ENCODE results near the gene OR10A3.

DNA sequence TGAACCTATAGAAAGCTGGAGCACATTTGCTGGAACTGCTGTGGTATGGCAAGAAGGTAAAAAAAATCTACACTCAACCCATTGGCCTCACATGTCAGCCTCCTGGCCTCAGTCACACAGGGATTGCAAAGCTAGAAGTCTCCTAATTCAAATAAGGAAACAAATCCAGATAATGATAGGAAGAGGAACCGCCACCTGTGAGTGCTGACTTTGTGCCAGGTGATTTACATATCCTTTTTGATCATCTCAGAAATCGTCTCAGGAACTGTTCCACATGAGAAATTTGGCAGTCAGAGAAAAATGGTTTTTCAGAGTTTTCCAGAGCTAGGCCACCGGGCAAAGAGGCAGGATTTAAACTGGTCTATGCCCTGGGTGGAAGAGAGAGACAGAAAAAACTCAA lies 22.8 kb upstream of the OR10A3 start:
- no peak for TF ChIP-seq POLR2A (IDR thresholded peaks at IDR 0.05; ENCODE audit: borderline replicate concordance, extremely low read depth, insufficient read depth, insufficient read length)
- no peak for TF ChIP-seq CTCF (IDR thresholded peaks at IDR 0.05 in 2 of 3, conservative IDR thresholded peaks at IDR 0.05 in 1 of 3; ENCODE audit: borderline replicate concordance in 1 of 3, insufficient read depth in 1 of 3, low read depth in 2 of 3, low read length in 2 of 3)
- TF ChIP-seq, protein P1, sequence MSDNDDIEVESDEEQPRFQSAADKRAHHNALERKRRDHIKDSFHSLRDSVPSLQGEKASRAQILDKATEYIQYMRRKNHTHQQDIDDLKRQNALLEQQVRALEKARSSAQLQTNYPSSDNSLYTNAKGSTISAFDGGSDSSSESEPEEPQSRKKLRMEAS (IDR thresholded peaks at IDR 0.05), result no peak
- TF ChIP-seq ZBTB33 (IDR thresholded peaks at IDR 0.05; ENCODE audit: extremely low read depth, insufficient replicate concordance, low read length), result no peak
- no peak for TF ChIP-seq REST (IDR thresholded peaks at IDR 0.05; ENCODE audit: low read depth)
- TF ChIP-seq TCF7L2 (IDR thresholded peaks at IDR 0.05; ENCODE audit: borderline replicate concordance, extremely low read depth, insufficient read depth, insufficient read length), result no peak
- no peak for TF ChIP-seq YY1 (IDR thresholded peaks at IDR 0.05; ENCODE audit: extremely low read depth, insufficient replicate concordance, low read depth, low read length)
- TF ChIP-seq ZNF274 (IDR thresholded peaks at IDR 0.05; ENCODE audit: low read depth, low read length), result no peak
